Measurements from ENCODE around the gene VAMP5. TPM values are rescaled to one million over a fixed set of nuclear protein-coding genes. Genes with fewer than 3 reads are reported as not detected.

The VAMP5 gene
- total and polyA plus RNA-seq, 9 of the 15 experiments (the other 6 are each of a cell fraction or from before 2014, with no cell fraction given) = 0.54 to 1.9 (median 1.5) TPM; not detected in 2

GRCh38 chr2:85604568-85605339, 20.5 kb downstream of the VAMP5 start:
- Histone ChIP-seq H2AFZ (ENCODE audit: low read depth, low read length) (no peak overlapping the region), H3K27me3 (ENCODE audit: control insufficient read depth in 2 of 2, insufficient read depth in 2 of 2, low read length in 2 of 2) (no peaks in the 10 kb centered on the region), H3K79me2 (ENCODE audit: control insufficient read depth, insufficient read depth, low read length) (peaks cover 31% of the 10 kb centered on the region; the same call in 2 of the 3 replicates), H3K4me1 (replicated peaks in 1 of 2; ENCODE audit: control insufficient read depth in 2 of 2, insufficient read depth in 2 of 2, low read length in 2 of 2) (peaks cover 9 to 31% of the 10 kb centered on the region in 2 experiments; a peak in 4 of 5 replicates), H3K27ac (ENCODE audit: extremely low read depth, low read depth, low read length) (no peak overlapping the region), H3K9ac (ENCODE audit: insufficient read depth in 1 of 2, low read depth in 2 of 2, low read length in 2 of 2) (peak overlapping the region in 1 of 2 experiments; percentile 37; a peak in 1 of 4 replicates), H3K9me3 (replicated peaks; ENCODE audit: control insufficient read depth, insufficient read depth, low read depth, low read length) (no peaks in the 10 kb centered on the region), H3K4me2 (ENCODE audit: insufficient read depth, low read length) (peak overlapping the region; percentile 22; the same call in 1 of the 2 replicates), H3K9me1 (ENCODE audit: control insufficient read depth, insufficient read depth, low read length) (no peaks in the 10 kb centered on the region), H3K4me3 (no peak overlapping the region; the same call in 1 of the 2 replicates), H4K20me1 (replicated peaks; ENCODE audit: control insufficient read depth, insufficient read depth, low read length) (no peaks in the 10 kb centered on the region), H3K36me3 (ENCODE audit: control insufficient read depth, insufficient read depth, low read length) (peaks cover 43% of the 10 kb centered on the region; the same call in 2 of the 3 replicates)
- in situ Hi-C loops (cut with MboI) = no loop called here
- no peak for FAIRE-seq
- CTCF ChIA-PET (ENCODE audit: low intra/inter-chr PET ratio) = interaction anchor here (0.7 kb wide), 1 partner anchor 44 kb away, joined by 3 read pairs; the partner anchor contains the start of gene GGCX
- BruUV-seq (replicated peaks) = no TSS peak
- ATAC-seq = no peak
- TF ChIP-seq, protein P1, sequence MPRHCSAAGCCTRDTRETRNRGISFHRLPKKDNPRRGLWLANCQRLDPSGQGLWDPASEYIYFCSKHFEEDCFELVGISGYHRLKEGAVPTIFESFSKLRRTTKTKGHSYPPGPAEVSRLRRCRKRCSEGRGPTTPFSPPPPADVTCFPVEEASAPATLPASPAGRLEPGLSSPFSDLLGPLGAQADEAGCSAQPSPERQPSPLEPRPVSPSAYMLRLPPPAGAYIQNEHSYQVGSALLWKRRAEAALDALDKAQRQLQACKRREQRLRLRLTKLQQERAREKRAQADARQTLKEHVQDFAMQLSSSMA (CRISPR knock-in tag; IDR thresholded peaks at IDR 0.05) = no peak
- TF ChIP-seq ZNF780A (CRISPR knock-in tag; IDR thresholded peaks at IDR 0.05) (no peak), POLR2A (conservative IDR thresholded peaks at IDR 0.05) (0 out of 2 replicates have a peak, but pooled peaks have one; percentile 22), ZNF324 (CRISPR knock-in tag; IDR thresholded peaks at IDR 0.05) (no peak), POLR2G (IDR thresholded peaks at IDR 0.05; ENCODE audit: low read depth, low read length) (0 out of 2 replicates have a peak, but pooled peaks have one; percentile 15), ZNF586 (CRISPR knock-in tag; conservative IDR thresholded peaks at IDR 0.05) (no peak), ZNF436 (CRISPR knock-in tag; IDR thresholded peaks at IDR 0.05) (0 out of 2 replicates have a peak, but pooled peaks have one; percentile 31)
- TF ChIP-seq, protein P2, sequence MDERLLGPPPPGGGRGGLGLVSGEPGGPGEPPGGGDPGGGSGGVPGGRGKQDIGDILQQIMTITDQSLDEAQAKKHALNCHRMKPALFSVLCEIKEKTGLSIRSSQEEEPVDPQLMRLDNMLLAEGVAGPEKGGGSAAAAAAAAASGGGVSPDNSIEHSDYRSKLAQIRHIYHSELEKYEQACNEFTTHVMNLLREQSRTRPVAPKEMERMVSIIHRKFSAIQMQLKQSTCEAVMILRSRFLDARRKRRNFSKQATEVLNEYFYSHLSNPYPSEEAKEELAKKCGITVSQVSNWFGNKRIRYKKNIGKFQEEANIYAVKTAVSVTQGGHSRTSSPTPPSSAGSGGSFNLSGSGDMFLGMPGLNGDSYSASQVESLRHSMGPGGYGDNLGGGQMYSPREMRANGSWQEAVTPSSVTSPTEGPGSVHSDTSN (CRISPR knock-in tag; IDR thresholded peaks at IDR 0.05; ENCODE audit: low read depth) = no peak
- TF ChIP-seq, protein P2 (tag; conservative IDR thresholded peaks at IDR 0.05; ENCODE audit: low read depth) = no peak
- POLR2A ChIA-PET = interaction anchor here (0.6 to 5.5 kb wide), 11 partner anchors 9 to 107 kb away, joined by 3 to 31 read pairs (median 4); partner anchors contain the start of genes MAT2A, RNF181 and USP39
- 48% methylated on average over 6 of the region's 6 CpGs for WGBS (ENCODE audit: insufficient coverage, low coverage, missing lambda C conversion rate)
- no peak for DNase-seq (ENCODE audit: extremely low read depth in 1 of 4, low spot score in 3 of 4)
- intact Hi-C loops (cut with micrococcal nuclease) = loop anchor here (5.0 kb wide), 1 partner anchor 182 kb away; no protein-coding TSS in a partner anchor

All from K562 (cell line).